ENCODE results near the gene ZNF287.

DNA sequence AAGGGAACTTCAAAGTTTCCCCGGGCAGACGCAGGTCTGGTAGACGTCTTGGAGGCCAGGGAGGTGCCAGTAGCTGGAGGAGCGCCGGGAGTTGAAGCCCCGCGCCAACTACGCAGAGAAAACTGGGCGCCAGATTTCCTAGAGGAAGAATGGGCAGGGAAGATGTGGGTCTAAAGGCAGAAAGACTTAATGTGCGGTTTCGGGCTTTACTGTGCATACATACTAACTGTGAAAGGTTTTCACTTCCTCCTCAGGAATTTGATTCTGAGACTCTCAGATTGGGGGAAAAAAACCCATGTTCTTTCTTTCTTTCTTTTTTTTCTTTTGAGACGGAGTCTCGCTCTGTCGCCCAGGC lies 331 bp upstream of the ZNF287 start:
- TF ChIP-seq, protein P1, sequence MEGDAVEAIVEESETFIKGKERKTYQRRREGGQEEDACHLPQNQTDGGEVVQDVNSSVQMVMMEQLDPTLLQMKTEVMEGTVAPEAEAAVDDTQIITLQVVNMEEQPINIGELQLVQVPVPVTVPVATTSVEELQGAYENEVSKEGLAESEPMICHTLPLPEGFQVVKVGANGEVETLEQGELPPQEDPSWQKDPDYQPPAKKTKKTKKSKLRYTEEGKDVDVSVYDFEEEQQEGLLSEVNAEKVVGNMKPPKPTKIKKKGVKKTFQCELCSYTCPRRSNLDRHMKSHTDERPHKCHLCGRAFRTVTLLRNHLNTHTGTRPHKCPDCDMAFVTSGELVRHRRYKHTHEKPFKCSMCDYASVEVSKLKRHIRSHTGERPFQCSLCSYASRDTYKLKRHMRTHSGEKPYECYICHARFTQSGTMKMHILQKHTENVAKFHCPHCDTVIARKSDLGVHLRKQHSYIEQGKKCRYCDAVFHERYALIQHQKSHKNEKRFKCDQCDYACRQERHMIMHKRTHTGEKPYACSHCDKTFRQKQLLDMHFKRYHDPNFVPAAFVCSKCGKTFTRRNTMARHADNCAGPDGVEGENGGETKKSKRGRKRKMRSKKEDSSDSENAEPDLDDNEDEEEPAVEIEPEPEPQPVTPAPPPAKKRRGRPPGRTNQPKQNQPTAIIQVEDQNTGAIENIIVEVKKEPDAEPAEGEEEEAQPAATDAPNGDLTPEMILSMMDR (IDR thresholded peaks at IDR 0.05; ENCODE audit: insufficient read depth, low read length, poor library complexity, severe bottlenecking) = no peak
- no peak for TF ChIP-seq EZH2phosphoT487 (conservative IDR thresholded peaks at IDR 0.05; ENCODE audit: low read length)

Data from SU-DHL-6 (cell line).